GM18520 (cell line): ENCODE results near the gene STARD7.
"Not testable (repeated sequence)": the region's sequence is repeated elsewhere in the genome, so short reads cannot be mapped to it uniquely, and the experiment has no call there.

ENCODE experiments used
- ATAC-seq: cut with Tn5 transposase; IDR thresholded peaks from one replicate; pipeline ENCODE4 v1.9.1; 2021; ENCODE audit not compliant: unreplicated experiment

STARD7 gene

GRCh38 chr2:96208143-96209010 lies at the start of gene STARD7:
Gene STARD7 (minus strand): TSS chr2:96208827. CDS start chr2:96208434, 393 bp downstream.
- ATAC-seq: peak; percentile 82

- not testable (repeated sequence) for ATAC-seq
These were observed 49.1 kb upstream of the STARD7 start for GRCh38 chr2:96257744-96258143.

GRCh38 chr2:96256611-96257113 lies 48.0 kb upstream of the STARD7 start:
- no peak for ATAC-seq

GRCh38 chr2:96254571-96254970 lies 45.9 kb upstream of the STARD7 start:
- no peak for ATAC-seq

- no peak for ATAC-seq
These were observed 44.4 kb upstream of the STARD7 start for GRCh38 chr2:96253006-96253405.

- ATAC-seq: no peak
These were observed 43.9 kb upstream of the STARD7 start for GRCh38 chr2:96252526-96252925.

GRCh38 chr2:96251721-96252292 lies 43.2 kb upstream of the STARD7 start:
- no peak for ATAC-seq

GRCh38 chr2:96250188-96250587 lies 41.6 kb upstream of the STARD7 start:
- no peak for ATAC-seq

GRCh38 chr2:96249654-96250053 lies 41.0 kb upstream of the STARD7 start:
- ATAC-seq: no peak

- no peak for ATAC-seq
These were observed 40.0 kb upstream of the STARD7 start for GRCh38 chr2:96248624-96249023.

- no peak for ATAC-seq
These were observed 39.3 kb upstream of the STARD7 start for GRCh38 chr2:96247896-96248295.

- ATAC-seq: no peak
These were observed 38.4 kb upstream of the STARD7 start for GRCh38 chr2:96247009-96247408.

- ATAC-seq: no peak
These were observed 37.2 kb upstream of the STARD7 start for GRCh38 chr2:96245609-96246390.

- ATAC-seq: no peak
These were observed 35.2 kb upstream of the STARD7 start for GRCh38 chr2:96243843-96244242.

- peak; percentile 79 for ATAC-seq
These were observed 33.4 kb upstream of the STARD7 start for GRCh38 chr2:96241900-96242611.

- no peak for ATAC-seq
These were observed 32.6 kb upstream of the STARD7 start for GRCh38 chr2:96241227-96241626.

GRCh38 chr2:96240341-96241038 lies 31.9 kb upstream of the STARD7 start:
- no peak for ATAC-seq

GRCh38 chr2:96239745-96240264 lies 31.2 kb upstream of the STARD7 start:
- ATAC-seq: no peak

- ATAC-seq: no peak
These were observed 30.5 kb upstream of the STARD7 start for GRCh38 chr2:96239091-96239490.

GRCh38 chr2:96238266-96238665 lies 29.6 kb upstream of the STARD7 start:
- ATAC-seq: no peak
